Activated CD4-positive, alpha-beta memory T cell treated with anti-CD3 and anti-CD28 coated beads, Interleukin-2, amount 10 ng/mL, durations not matched to agents 7 days and 5 days (primary cell): ENCODE data around the gene MTR. TPM values are rescaled to one million over a fixed set of nuclear protein-coding genes. Genes with fewer than 3 reads are reported as not detected.

ENCODE experiments used
- CTCF ChIA-PET: fragments of 350-600 bp; sonication (Branson Sonifier 250); formaldehyde crosslinking; loops from one replicate; lab custom pipeline; 2021; ENCODE audit warnings: antibody characterized with exemption, inconsistent platforms; lab: Charles Lee
- POLR2A ChIA-PET: fragments of 350-600 bp; sonication (Branson Sonifier 250); formaldehyde crosslinking; loops from one replicate; lab custom pipeline; 2021; ENCODE audit warnings: antibody characterized with exemption; lab: Charles Lee
- DNase-seq: peaks from one replicate; pipeline ENCODE4 v3.0.0-alpha.2; 2020
- H3K27ac Mint-ChIP-seq: one replicate; pipeline ENCODE4 v1.8.0; 2021; ENCODE audit warnings: mild to moderate bottlenecking, mixed read lengths
- H3K27me3 Mint-ChIP-seq: one replicate; pipeline ENCODE4 v1.8.0; 2021; ENCODE audit warnings: mixed read lengths
- H3K36me3 Mint-ChIP-seq: one replicate; pipeline ENCODE4 v1.8.0; 2021; ENCODE audit warnings: low read depth, mixed read lengths
- H3K4me1 Mint-ChIP-seq: one replicate; pipeline ENCODE4 v1.8.0; 2021; ENCODE audit warnings: mixed read lengths
- H3K4me3 Mint-ChIP-seq: one replicate; pipeline ENCODE4 v1.8.0; 2021; ENCODE audit warnings: mild to moderate bottlenecking, mixed read lengths
- H3K9me3 Mint-ChIP-seq: one replicate; pipeline ENCODE4 v1.8.0; 2021; ENCODE audit warnings: mixed read lengths
- total RNA-seq, 2 experiments: library from RNA; stranded (reverse); gene quantifications; one replicate each; pipeline ENCODE4 v1.2.3, GENCODE V29; 2021

The MTR gene
- total RNA-seq, 2 experiments from 2014 or later = 43.9 to 46.4 TPM

DNA sequence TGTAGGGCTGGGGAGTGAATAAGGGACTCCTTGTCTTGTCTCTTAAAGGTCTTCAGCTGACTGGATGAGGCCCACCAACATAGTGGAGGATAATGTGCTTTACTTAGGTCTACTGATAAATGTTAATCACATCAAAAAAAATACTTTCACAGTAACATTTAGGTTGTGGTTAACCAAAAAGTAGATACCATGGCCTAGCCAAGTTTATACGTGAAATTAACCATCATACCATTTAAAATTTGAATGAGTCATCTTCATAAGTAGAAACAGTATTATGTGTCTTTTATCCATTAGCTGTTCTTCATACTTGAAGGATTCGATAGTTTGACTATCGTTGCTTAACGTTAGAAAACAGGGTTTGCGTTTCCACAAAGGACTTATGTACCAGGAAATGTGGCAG is 80.9 kb downstream of the MTR start:
- CTCF ChIA-PET = no interaction called here
- no peak overlapping the region for H3K4me3 Mint-ChIP-seq
- H3K9me3 Mint-ChIP-seq = no peaks in the 10 kb centered on the region
- no peaks in the 10 kb centered on the region for H3K27me3 Mint-ChIP-seq
- peaks cover 22% of the 10 kb centered on the region for H3K36me3 Mint-ChIP-seq
- POLR2A ChIA-PET = no interaction called here
- H3K4me1 Mint-ChIP-seq = no peaks in the 10 kb centered on the region
- DNase-seq = no peak
- H3K27ac Mint-ChIP-seq = no peak overlapping the region

DNA sequence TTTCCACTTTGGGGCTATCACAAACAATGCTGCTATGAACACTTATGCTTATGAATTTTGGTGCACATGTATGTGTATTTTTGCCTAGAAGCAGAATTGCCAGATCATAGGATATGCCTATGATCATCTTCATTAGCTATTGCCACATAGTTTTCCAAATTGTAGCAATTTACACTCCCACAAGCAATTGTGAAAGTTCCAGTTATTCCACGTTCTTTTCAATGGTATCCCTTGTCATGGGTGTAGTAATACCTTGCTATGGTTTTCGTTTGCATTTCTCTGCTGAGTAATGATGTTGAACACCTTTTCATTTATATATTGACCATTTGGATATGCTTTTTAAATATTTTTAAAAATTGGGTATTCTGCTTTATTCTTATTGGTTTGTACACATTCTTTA is 82.6 kb downstream of the MTR start:
- ChIA-PET POLR2A (no interaction called here), CTCF (no interaction called here)

DNA sequence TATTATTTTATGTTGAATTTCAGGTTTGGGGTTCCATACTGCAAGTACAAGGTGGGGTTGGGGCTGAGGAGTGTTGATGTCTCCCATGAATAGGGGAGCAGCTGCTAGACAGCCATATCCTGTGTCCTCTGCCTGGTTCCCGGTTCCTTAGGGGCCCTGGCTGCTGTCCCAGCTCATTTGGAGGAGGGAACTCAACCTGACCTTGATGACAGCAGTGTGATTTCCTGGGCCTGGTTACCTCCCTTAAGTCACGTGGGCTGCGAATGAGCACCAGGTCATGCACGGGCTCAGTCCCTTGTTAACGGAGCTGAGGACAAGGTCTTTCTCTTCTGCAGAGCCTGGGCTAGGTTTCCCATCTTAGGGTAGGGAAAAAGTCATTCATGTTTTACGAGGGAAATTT is 85.1 kb downstream of the MTR start:
- Mint-ChIP-seq H3K36me3 (peaks cover 11% of the 10 kb centered on the region), H3K4me1 (no peaks in the 10 kb centered on the region), H3K27me3 (no peaks in the 10 kb centered on the region), H3K27ac (no peak overlapping the region), H3K4me3 (no peak overlapping the region), H3K9me3 (no peaks in the 10 kb centered on the region)
- DNase-seq = no peak
- ChIA-PET POLR2A (no interaction called here), CTCF (interaction anchor here (1.6 kb wide), 1 partner anchor 16 kb away, joined by 3 read pairs; no protein-coding TSS in a partner anchor)

More for the DNA sequence above, 82.6 kb downstream of the MTR start:
- Mint-ChIP-seq H3K36me3 (peaks cover 19% of the 10 kb centered on the region), H3K4me3 (no peak overlapping the region), H3K9me3 (no peaks in the 10 kb centered on the region), H3K4me1 (no peaks in the 10 kb centered on the region), H3K27me3 (no peaks in the 10 kb centered on the region), H3K27ac (no peak overlapping the region)
- DNase-seq = no peak

DNA sequence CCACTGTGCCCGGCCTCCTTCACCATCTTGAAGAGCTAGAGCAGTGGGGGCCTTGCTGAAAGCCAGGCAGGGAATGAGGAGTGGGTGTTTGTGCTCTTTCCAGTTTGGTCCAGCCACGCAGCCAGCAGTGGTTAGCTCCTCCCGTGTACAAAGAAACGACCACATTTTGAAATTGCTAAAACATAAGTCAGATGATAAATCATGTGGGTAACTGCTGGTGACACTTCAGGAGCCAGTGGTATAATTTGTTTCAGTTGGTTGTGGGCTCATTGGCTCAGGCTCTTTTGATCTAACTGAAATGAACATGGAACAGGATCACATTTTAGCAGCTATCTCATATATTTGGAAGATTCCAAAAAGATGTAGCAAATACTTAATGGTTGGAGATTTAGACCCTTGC is 87.6 kb downstream of the MTR start:
- ChIA-PET CTCF (no interaction called here), POLR2A (no interaction called here)
- no peaks in the 10 kb centered on the region for H3K27me3 Mint-ChIP-seq
- H3K9me3 Mint-ChIP-seq = no peaks in the 10 kb centered on the region
- no peak overlapping the region for H3K4me3 Mint-ChIP-seq
- H3K27ac Mint-ChIP-seq = no peak overlapping the region
- H3K36me3 Mint-ChIP-seq = peaks cover 21% of the 10 kb centered on the region
- no peak for DNase-seq
- H3K4me1 Mint-ChIP-seq = no peaks in the 10 kb centered on the region

DNA sequence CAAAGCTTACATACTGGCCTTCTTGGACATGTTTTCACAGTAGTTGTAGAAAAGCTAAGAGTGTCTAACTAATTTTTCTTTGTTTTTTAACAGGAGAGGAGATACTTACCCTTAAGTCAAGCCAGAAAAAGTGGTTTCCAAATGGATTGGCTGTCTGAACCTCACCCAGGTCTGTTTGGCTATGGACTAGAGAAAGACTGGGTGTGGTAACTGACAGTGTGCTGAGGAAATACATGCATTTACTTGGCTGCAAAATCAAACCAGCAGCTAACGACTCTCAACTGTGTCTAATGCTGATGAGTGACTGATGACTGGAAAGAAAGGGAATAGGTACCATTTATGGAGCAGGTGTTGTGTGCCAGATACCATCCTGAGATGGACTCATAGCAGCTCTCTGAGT is 91.1 kb downstream of the MTR start:
- Mint-ChIP-seq H3K4me1 (no peaks in the 10 kb centered on the region), H3K27ac (no peak overlapping the region), H3K9me3 (no peaks in the 10 kb centered on the region), H3K36me3 (peaks cover 24% of the 10 kb centered on the region), H3K4me3 (no peak overlapping the region), H3K27me3 (no peaks in the 10 kb centered on the region)
- ChIA-PET POLR2A (no interaction called here), CTCF (no interaction called here)
- no peak for DNase-seq

DNA sequence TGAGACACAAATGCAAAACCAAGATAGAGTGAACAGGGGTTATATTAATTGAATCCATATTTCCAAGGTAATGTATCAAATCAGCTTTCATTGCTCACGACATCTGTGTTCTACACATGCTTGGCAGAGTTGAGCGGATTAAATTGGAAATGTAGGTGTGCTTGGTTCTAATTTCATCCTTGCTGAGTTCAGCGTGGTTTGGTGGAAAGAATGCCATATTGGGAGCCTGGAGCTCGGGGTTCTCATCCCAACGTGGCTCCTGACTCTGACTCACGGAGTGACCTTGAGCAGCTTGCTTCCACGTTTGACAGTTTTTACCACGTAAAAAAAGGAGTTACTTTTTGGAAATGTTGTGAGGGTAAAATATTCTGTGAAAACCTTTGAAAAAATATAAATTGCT is 92.0 kb downstream of the MTR start:
- CTCF ChIA-PET = no interaction called here
- Mint-ChIP-seq H3K27ac (no peak overlapping the region), H3K4me1 (no peaks in the 10 kb centered on the region), H3K9me3 (no peaks in the 10 kb centered on the region), H3K27me3 (no peaks in the 10 kb centered on the region), H3K36me3 (peaks cover 32% of the 10 kb centered on the region), H3K4me3 (no peak overlapping the region)
- POLR2A ChIA-PET = no interaction called here
- no peak for DNase-seq

DNA sequence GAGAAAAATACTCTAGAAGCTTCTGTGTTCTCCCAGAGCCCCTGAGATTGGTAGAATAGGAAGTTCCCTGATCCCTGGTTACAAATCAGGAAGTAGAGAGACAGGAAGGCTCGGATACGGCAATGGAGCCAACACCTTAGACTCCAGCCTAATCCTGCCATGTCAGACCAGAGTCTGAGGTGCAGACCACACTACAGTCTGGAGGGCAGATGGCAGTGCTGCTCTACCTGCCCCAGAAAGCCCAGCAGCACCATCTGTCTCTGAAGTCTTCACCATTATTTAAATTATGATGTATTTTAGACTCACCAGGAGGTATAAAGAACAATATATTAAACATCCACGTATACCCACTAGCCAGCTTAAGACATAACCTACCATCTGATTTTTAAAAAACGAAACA is 93.0 kb downstream of the MTR start:
- CTCF ChIA-PET = no interaction called here
- DNase-seq = no peak
- Mint-ChIP-seq H3K9me3 (no peaks in the 10 kb centered on the region), H3K27me3 (no peaks in the 10 kb centered on the region), H3K27ac (no peak overlapping the region), H3K4me3 (no peak overlapping the region), H3K36me3 (peaks cover 36% of the 10 kb centered on the region), H3K4me1 (no peaks in the 10 kb centered on the region)
- POLR2A ChIA-PET = no interaction called here

DNA sequence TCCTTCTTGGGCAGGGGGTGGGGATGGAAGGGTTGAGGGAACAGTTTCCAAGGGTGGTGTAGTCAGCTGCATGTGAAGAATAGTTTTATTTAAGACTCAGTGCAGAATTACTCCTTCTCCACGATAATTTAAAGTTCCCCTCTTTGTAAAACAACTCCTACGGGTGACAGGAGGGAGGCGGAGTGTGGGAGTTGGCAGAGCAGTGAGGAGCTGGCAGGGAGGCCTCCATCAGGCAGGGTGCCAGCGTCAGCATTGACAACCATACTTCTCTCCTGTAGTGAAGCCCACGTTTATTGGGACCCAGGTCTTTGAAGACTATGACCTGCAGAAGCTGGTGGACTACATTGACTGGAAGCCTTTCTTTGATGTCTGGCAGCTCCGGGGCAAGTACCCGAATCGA is 93.8 kb downstream of the MTR start:
- H3K4me3 Mint-ChIP-seq = no peak overlapping the region
- no peaks in the 10 kb centered on the region for H3K4me1 Mint-ChIP-seq
- peaks cover 41% of the 10 kb centered on the region for H3K36me3 Mint-ChIP-seq
- H3K27me3 Mint-ChIP-seq = no peaks in the 10 kb centered on the region
- ChIA-PET POLR2A (no interaction called here), CTCF (no interaction called here)
- H3K27ac Mint-ChIP-seq = no peak overlapping the region
- H3K9me3 Mint-ChIP-seq = no peaks in the 10 kb centered on the region
- no peak for DNase-seq

DNA sequence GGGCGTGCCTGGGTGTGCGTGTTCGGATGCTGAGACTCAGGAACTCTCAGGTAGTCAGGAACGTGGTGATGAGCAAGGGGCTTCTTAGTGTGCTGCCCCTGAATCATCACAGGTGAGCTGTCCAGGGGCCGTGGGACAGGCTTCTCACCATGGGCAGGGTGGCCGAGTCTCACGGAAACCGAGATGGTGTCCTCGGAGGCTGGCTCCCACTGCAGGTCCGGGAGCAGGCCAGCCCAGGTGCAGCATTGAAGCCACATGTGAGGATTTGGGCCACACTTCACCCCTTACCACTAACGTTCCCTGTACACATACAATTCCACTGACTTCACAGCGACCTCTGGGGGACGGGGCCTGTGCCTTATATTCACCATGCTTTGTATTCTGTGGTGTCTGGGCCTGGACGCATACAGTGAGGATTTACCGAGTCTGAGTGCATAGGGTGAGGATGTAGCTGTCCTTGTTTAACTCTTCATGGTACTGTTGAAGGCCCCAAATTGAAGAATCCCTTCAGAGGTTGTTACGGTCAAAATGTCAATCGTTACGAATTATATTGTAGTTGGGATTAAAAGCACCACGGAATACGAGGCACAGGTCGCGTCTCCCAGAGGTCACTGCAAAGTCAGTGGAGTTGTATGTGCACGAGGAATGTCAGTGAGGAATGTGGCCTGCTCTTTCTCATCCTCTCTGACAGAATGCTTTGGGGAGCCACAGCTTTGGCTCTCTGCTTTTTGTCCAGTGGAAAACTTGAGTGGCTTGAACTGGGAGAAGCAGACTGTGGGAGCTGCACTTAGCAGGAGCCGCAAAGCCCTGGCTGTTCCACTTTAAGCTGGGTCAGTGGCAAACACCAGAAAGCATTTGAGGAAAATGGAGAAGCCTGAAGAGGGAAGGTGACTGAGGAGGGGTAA is 95.3 kb downstream of the MTR start:
- H3K9me3 Mint-ChIP-seq = no peaks in the 10 kb centered on the region
- H3K36me3 Mint-ChIP-seq = peaks cover 52% of the 10 kb centered on the region
- H3K27ac Mint-ChIP-seq = no peak overlapping the region
- CTCF ChIA-PET = no interaction called here
- H3K4me3 Mint-ChIP-seq = no peak overlapping the region
- POLR2A ChIA-PET = no interaction called here
- no peaks in the 10 kb centered on the region for H3K4me1 Mint-ChIP-seq
- no peak for DNase-seq
- no peaks in the 10 kb centered on the region for H3K27me3 Mint-ChIP-seq

DNA sequence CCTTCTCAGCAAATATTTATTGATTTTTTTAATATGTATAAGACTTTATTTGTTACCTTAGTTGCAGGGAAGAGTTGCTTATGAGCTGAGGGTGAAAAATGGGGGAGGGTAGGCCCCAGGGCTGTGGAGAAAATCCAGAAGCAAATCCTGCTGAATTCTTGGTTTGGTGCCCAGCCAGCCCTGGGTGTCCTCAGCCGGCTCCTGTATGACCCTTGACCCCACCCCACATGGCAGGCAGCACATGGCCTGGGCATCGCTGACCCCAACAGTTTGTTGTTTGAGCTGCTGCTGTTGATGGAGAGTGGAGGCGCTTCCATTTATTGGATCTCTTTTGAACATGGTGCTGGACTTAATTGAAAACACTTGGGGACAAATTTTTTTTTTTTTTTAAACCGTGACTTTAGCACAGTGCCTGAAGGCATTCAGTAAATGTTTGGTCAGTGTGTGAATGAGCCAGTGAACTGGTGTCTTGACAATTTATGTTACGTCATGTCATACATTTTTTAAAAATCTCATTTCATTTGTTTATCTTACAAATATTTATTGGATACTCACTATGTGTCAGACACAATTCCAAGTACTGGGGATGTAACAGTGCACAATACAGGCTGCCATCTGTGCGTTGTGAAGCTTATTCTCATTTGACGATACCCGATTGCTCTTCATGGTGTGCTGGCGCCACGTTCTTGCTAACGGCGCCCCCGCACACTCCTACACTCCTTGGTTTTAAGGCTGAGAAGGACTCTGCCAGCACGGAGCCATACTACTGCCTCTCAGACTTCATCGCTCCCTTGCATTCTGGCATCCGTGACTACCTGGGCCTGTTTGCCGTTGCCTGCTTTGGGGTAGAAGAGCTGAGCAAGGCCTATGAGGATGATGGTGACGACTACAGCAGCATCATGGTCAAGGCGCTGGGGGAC is 98.8 kb downstream of the MTR start:
- H3K27ac Mint-ChIP-seq = no peak overlapping the region
- H3K4me1 Mint-ChIP-seq = no peaks in the 10 kb centered on the region
- no peaks in the 10 kb centered on the region for H3K9me3 Mint-ChIP-seq
- ChIA-PET CTCF (no interaction called here), POLR2A (no interaction called here)
- DNase-seq = no peak
- H3K4me3 Mint-ChIP-seq = no peak overlapping the region
- no peaks in the 10 kb centered on the region for H3K27me3 Mint-ChIP-seq
- H3K36me3 Mint-ChIP-seq = peaks cover 63% of the 10 kb centered on the region

DNA sequence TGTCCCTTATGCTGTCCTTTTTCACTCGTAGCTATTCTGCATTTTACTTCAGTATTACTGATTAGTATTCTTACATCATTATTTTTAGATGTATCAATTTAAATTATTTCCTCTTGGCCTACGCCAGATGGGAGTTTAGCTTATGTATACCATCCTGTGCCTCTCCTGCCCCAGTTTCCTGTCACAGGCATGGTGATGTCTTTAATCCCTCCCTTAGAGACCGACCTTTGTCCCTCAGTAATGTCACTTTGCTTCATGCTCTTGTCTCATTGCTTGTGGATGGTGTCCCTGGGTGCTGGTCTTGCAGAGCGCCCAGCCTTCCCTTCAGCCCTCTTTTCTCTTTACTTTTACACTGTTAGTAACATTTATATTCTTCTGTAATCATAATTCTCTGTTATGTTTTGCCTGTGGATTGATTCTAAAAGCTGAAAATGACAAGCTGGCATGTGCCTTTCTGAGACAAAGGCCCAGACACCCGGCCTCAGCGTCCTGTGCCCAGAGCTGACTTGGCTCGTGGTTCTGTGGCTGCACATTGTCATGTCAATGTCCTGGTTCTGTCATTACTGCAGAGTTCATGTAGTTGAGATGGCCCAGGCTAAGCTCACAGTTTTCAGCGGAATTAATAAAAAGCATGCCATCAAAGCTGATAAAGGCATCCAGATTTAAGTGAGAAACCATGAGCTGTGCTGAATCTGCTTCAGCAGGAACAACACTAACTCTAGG is 100.7 kb downstream of the MTR start:
- Mint-ChIP-seq H3K27ac (no peak overlapping the region), H3K4me1 (no peaks in the 10 kb centered on the region), H3K36me3 (peaks cover 71% of the 10 kb centered on the region), H3K27me3 (no peaks in the 10 kb centered on the region), H3K4me3 (no peak overlapping the region), H3K9me3 (no peaks in the 10 kb centered on the region)
- ChIA-PET POLR2A (no interaction called here), CTCF (interaction anchor here (1.5 to 1.8 kb wide), 2 partner anchors 16 to 666 kb away, joined by 3 to 4 read pairs; no protein-coding TSS in a partner anchor)
- no peak for DNase-seq

DNA sequence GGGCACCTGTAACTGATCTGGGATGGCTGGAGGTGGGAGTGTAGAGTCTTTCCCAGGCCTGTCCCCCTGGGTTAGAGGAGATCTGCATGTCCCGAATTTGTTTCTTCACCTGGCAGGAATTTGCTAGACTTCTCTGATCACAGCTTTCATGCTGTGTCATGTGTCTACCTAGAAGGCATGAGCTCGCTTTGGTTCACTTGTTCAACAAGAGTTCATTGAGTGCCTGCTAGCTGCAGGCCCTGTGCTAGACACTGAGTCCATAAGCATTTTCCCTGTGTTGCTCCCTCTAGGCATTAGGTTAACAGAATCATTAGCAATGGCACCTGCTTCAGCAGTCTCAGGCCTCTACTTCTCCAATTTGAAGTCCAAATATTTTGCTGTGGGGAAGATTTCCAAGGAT is 101.6 kb downstream of the MTR start:
- Mint-ChIP-seq H3K4me3 (no peak overlapping the region), H3K27me3 (no peaks in the 10 kb centered on the region), H3K4me1 (no peaks in the 10 kb centered on the region), H3K36me3 (peaks cover 66% of the 10 kb centered on the region), H3K9me3 (no peaks in the 10 kb centered on the region), H3K27ac (no peak overlapping the region)
- CTCF ChIA-PET = interaction anchor here (1.2 to 1.8 kb wide), 3 partner anchors 16 to 665 kb away, joined by 3 to 4 read pairs (median 3); no protein-coding TSS in a partner anchor
- POLR2A ChIA-PET = no interaction called here
- DNase-seq = no peak
